HL-60 (cell line): ENCODE data around the gene TMEM190.
"Not testable (repeated sequence)": the region's sequence is repeated elsewhere in the genome, so short reads cannot be mapped to it uniquely, and the experiment has no call there.

Source experiments
- DNase-seq, 2 experiments: peaks; one replicate each; pipeline ENCODE4 v3.0.0-alpha.2; 2010 to 2020; ENCODE audit warnings: low read depth in 1 of 2, low spot score in 1 of 2
- H3K27ac ChIP-seq: fragments of 250-450 bp; sonication (Bioruptor Pico); replicated peaks from 2 replicates; pipeline ENCODE4 v1.5.1; 2020; ENCODE audit warnings: mild to moderate bottlenecking, moderate library complexity
- H3K27me3 ChIP-seq: fragments of 250-450 bp; sonication (Bioruptor Pico); 2 replicates; pipeline ENCODE4 v1.5.1; 2021; ENCODE audit warnings: mild to moderate bottlenecking, moderate library complexity; ENCODE audit not compliant: insufficient read depth, poor library complexity, severe bottlenecking
- H3K4me3 ChIP-seq: replicated peaks from 2 replicates; pipeline ENCODE4 v1.5.1; 2011; ENCODE audit warnings: mild to moderate bottlenecking, control low read depth, low read length; ENCODE audit not compliant: insufficient read depth
- CTCF ChIP-seq: IDR thresholded peaks from one replicate; pipeline ENCODE4 v1.5.1; 2011; ENCODE audit warnings: low read length, control low read depth, inconsistent platforms; ENCODE audit not compliant: insufficient read depth
- GABPA ChIP-seq: IDR thresholded peaks from 2 replicates; pipeline ENCODE4 v1.6.1; 2012; ENCODE audit warnings: low read depth
- POLR2AphosphoS5 ChIP-seq: IDR thresholded peaks from 2 replicates; pipeline ENCODE4 v1.6.1; 2012; ENCODE audit warnings: low read depth
- REST ChIP-seq: IDR thresholded peaks from 2 replicates; pipeline ENCODE4 v1.6.1; 2012; ENCODE audit warnings: low read depth; ENCODE audit not compliant: insufficient replicate concordance
- SPI1 ChIP-seq: IDR thresholded peaks from 2 replicates; pipeline ENCODE4 v1.6.1; 2012; ENCODE audit warnings: low read depth, mild to moderate bottlenecking, borderline replicate concordance

TMEM190 gene

GRCh38 chr19:55406826-55407549 is 30.4 kb downstream of the TMEM190 start:
- no peaks in the 10 kb centered on the region for H3K27me3 ChIP-seq
- peak overlapping the region; percentile 98 for H3K27ac ChIP-seq
- TF ChIP-seq REST (no peak), CTCF (no peak), SPI1 (no peak), POLR2AphosphoS5 (no peak), GABPA (no peak)
- DNase-seq, result no peak
- H3K4me3 ChIP-seq, result peak overlapping the region; percentile 91

- Histone ChIP-seq H3K4me3 (peak within 1 kb of the TSS; percentile 91), H3K27ac (peak within 1 kb of the TSS; percentile 98)
- not testable (repeated sequence) for H3K27me3 ChIP-seq, DNase-seq
- peak; percentile 66 for TF ChIP-seq REST
- peak; percentile 97 for TF ChIP-seq POLR2AphosphoS5
Measured at GRCh38 chr19:55407550-55407799, 30.8 kb downstream of the TMEM190 start, which contains the start of gene UBE2S. Gene UBE2S (minus strand): TSS chr19:55407788. CDS start chr19:55407589, 199 bp downstream.

GRCh38 chr19:55407800-55408532 is 31.3 kb downstream of the TMEM190 start:
- H3K27ac ChIP-seq, result peak overlapping the region; percentile 98
- peak overlapping the region; percentile 91 for H3K4me3 ChIP-seq
- no peaks in the 10 kb centered on the region for H3K27me3 ChIP-seq
- no peak for TF ChIP-seq CTCF
- no peak for TF ChIP-seq REST
- no peak for TF ChIP-seq GABPA
- peak; percentile 81 for TF ChIP-seq SPI1
- peak; percentile 99 for DNase-seq
